Uterus (tissue), 4 donors: ENCODE data around the gene CGNL1. TPM values are rescaled to one million over a fixed set of nuclear protein-coding genes. Genes with fewer than 3 reads are reported as not detected.

Source experiments
- DNase-seq, 2 donors: peaks; one replicate each; pipeline ENCODE4 v3.0.0-alpha.2; 2019 to 2020
- H3K27ac ChIP-seq, 2 donors: fragments of 200-600 bp; sonication (generic); 1 replicate in 1 of 2; 2 replicates in 1 of 2; pipeline ENCODE4 v1.5.1; 2016 to 2018
- H3K27me3 ChIP-seq, 2 donors: fragments of 200-600 bp; sonication (generic); one replicate each; pipeline ENCODE4 v1.5.1; 2018 to 2019; ENCODE audit warnings: control low read depth in 1 of 2
- H3K36me3 ChIP-seq, 2 donors: fragments of 200-600 bp; sonication (generic); one replicate each; pipeline ENCODE4 v1.5.1; 2019; ENCODE audit warnings: control low read depth in 1 of 2
- H3K4me1 ChIP-seq, 2 donors: fragments of 200-600 bp; sonication (generic); one replicate each; pipeline ENCODE4 v1.5.1; 2018 to 2019; ENCODE audit warnings: control low read depth in 1 of 2
- H3K4me3 ChIP-seq, 2 donors: fragments of 200-600 bp; sonication (generic); 1 replicate in 1 of 2; 2 replicates in 1 of 2; pipeline ENCODE4 v1.5.1; 2018 to 2019; ENCODE audit warnings: mild to moderate bottlenecking in 1 of 2
- H3K9me3 ChIP-seq, 2 donors: fragments of 200-600 bp; sonication (generic); one replicate each; pipeline ENCODE4 v1.5.1; 2019; ENCODE audit warnings: control low read depth in 1 of 2
- POLR2A ChIP-seq, 2 donors: fragments of 450-650 bp; IDR thresholded peaks; one replicate each; pipeline ENCODE4 v1.6.1; 2016; ENCODE audit warnings: antibody characterized with exemption in 2 of 2, mild to moderate bottlenecking in 1 of 2, moderate library complexity in 1 of 2
- intact Hi-C: fragments of 100-400 bp; cut with DNase I; formaldehyde crosslinking; loops from one replicate; pipeline ENCODE4 v1.15.1; 2023; ENCODE audit warnings: low total_unique reads
- total RNA-seq, 4 donors: library from RNA; depleted of rRNA in 3 of 4; stranded (reverse); fragments of >200 nt in 3 of 4; gene quantifications; one replicate each; pipeline versions ENCODE4 v1.1.0 to v1.2.4, GENCODE V29; 2014 to 2023
- TF ChIP-seq, protein P1 (sequence below), 4 experiments: fragments of 200-600 bp in 2 of 4; fragments of 450-650 bp in 2 of 4; sonication (generic) in 2 of 4; IDR thresholded peaks; one replicate each; pipeline ENCODE4 v1.5.1; 2016 to 2019; ENCODE audit warnings: antibody characterized with exemption in 4 of 4, mild to moderate bottlenecking in 2 of 4, moderate library complexity in 1 of 4
- donor health status: DM: yes; HTN: yes; CAD: no.

The CGNL1 gene
- total RNA-seq, 4 donors from 2014 or later = 15.1 to 74.4 (median 31.7) TPM

DNA sequence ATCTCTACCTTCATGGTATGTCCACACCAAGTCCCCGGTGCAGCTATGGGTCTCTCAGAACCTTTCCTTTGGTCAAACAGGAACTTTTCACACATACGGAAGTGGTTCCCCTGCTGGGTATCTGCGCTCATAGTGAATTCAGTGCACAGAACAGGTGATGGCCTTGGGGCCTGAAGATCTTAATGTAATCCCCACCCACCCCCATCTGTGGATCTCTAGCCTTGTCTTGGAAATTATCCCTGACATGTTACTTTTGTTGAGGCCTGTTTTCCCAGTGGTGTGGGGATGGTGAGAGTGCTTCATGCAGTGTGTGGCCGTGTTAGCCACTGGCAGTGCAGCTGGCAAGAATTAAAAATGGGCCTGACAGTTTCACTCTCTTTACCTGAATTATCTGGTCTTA is 143.5 kb downstream of the CGNL1 start:
- intact Hi-C loops = loop anchor here (10.0 kb wide), 1 partner anchor 1025 kb away; no protein-coding TSS in a partner anchor
- no peaks in the 10 kb centered on the region for H3K4me1 ChIP-seq
- no peak overlapping the region for H3K27ac ChIP-seq
- no peaks in the 10 kb centered on the region for H3K36me3 ChIP-seq
- H3K4me3 ChIP-seq = no peak overlapping the region
- DNase-seq = no peak
- TF ChIP-seq, protein P1, sequence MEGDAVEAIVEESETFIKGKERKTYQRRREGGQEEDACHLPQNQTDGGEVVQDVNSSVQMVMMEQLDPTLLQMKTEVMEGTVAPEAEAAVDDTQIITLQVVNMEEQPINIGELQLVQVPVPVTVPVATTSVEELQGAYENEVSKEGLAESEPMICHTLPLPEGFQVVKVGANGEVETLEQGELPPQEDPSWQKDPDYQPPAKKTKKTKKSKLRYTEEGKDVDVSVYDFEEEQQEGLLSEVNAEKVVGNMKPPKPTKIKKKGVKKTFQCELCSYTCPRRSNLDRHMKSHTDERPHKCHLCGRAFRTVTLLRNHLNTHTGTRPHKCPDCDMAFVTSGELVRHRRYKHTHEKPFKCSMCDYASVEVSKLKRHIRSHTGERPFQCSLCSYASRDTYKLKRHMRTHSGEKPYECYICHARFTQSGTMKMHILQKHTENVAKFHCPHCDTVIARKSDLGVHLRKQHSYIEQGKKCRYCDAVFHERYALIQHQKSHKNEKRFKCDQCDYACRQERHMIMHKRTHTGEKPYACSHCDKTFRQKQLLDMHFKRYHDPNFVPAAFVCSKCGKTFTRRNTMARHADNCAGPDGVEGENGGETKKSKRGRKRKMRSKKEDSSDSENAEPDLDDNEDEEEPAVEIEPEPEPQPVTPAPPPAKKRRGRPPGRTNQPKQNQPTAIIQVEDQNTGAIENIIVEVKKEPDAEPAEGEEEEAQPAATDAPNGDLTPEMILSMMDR (IDR thresholded peaks at IDR 0.05) = no peak
- no peak for TF ChIP-seq POLR2A (IDR thresholded peaks at IDR 0.05)
- no peaks in the 10 kb centered on the region for H3K27me3 ChIP-seq
- no peaks in the 10 kb centered on the region for H3K9me3 ChIP-seq

DNA sequence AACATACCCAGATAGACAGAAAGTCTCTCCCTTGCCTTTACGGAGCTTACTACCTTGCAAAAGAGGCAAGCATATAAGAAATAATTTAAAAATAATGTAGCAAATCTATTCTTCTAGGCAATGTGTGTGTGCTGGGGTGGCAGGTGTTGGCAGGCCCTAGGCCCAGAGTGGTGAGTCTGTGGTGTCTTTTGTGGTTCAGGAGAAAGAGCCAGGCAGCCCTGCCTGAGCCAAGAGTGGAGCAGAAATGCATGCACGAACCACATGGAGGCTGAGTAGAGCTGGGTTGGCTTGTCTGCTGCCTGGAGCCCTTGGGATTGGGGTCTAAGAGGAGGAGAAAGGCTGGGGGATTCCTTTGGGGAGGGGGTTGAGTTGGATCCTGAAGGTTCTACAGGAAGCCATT is 145.2 kb downstream of the CGNL1 start:
- Histone ChIP-seq H3K27me3 (no peaks in the 10 kb centered on the region), H3K27ac (no peak overlapping the region), H3K4me1 (no peaks in the 10 kb centered on the region), H3K4me3 (no peak overlapping the region), H3K9me3 (no peaks in the 10 kb centered on the region), H3K36me3 (no peaks in the 10 kb centered on the region)
- TF ChIP-seq, protein P1 (IDR thresholded peaks at IDR 0.05) = no peak
- no peak for TF ChIP-seq POLR2A (IDR thresholded peaks at IDR 0.05)
- intact Hi-C loops = loop anchor here (10.0 kb wide), 1 partner anchor 1027 kb away; no protein-coding TSS in a partner anchor
- no peak for DNase-seq

DNA sequence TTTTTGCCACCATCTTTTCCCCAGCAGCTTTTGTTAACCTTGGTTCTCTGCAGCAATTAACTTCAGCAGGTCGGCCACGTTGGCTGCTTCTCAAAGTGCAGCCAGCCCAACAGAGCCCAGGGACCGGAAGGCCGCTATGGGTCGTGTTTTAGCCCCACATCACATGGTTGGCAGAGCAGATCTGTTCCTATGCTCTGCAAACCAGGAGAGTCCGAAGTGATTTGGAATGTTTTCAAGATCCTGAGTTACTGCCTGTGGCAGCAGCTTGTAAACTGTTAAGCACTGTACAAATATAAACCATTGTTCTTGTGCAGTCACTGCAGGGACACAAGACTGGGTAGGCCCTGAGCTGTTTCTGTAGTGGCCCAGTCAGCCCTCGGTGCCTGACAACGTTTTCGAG is 145.8 kb downstream of the CGNL1 start:
- TF ChIP-seq, protein P1 (IDR thresholded peaks at IDR 0.05) = no peak
- no peak for TF ChIP-seq POLR2A (IDR thresholded peaks at IDR 0.05)
- DNase-seq = no peak
- Histone ChIP-seq H3K4me1 (peaks cover 0 to under 1% of the 10 kb centered on the region in 2 donors), H3K4me3 (no peak overlapping the region), H3K27me3 (no peaks in the 10 kb centered on the region), H3K36me3 (no peaks in the 10 kb centered on the region), H3K9me3 (no peaks in the 10 kb centered on the region), H3K27ac (no peak overlapping the region)
- intact Hi-C loops = loop anchor here (10.0 kb wide), 1 partner anchor 1027 kb away; no protein-coding TSS in a partner anchor

DNA sequence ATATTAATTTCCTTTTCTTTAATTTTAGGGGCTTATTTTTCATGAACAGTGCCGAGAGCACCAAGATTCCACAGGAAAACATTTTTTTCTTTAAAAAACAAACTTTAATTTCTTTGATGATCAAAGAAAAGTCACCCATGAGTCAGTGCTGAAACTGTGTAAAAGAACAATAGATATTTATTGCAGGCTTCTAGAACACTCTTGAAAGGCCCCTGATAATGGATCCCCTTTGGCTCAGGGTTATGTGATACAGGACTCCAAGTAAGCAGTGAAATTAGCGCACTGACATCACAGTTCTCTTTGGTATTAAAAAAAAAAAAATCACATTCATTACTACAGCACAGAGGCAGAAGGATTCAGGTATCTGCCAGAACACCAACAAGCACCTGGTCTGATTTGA is 149.3 kb downstream of the CGNL1 start:
- H3K27ac ChIP-seq = peak overlapping the region in 1 of 2 donors; percentile 32
- H3K9me3 ChIP-seq = no peaks in the 10 kb centered on the region
- no peaks in the 10 kb centered on the region for H3K27me3 ChIP-seq
- intact Hi-C loops = loop anchor here (5.0 to 10.0 kb wide), 2 partner anchors 183 to 1031 kb away; no protein-coding TSS in a partner anchor
- H3K4me1 ChIP-seq = peaks cover 0 to 7% of the 10 kb centered on the region in 2 donors
- no peak overlapping the region for H3K4me3 ChIP-seq
- H3K36me3 ChIP-seq = no peaks in the 10 kb centered on the region
- no peak for DNase-seq
- no peak for TF ChIP-seq POLR2A (IDR thresholded peaks at IDR 0.05)
- TF ChIP-seq, protein P1 (IDR thresholded peaks at IDR 0.05) = no peak

DNA sequence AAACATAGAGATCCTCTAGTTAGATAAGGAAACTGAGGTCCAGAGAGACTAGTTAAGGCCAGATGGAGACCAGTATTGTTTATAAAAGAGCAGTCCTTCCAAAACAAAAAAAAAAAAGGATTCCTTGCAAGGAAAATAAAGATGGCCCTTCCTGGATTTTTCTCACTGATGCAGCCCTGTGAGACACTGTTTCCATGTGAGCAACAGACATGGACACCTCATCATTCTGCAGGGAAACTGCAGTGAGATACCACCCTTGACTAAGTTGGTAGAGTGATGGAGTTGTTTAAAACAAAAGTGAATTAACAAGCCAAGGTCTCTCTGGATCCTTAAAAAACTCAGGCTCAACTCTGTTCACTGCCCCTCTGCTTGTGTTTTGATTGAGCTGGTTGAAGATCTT is 149.8 kb downstream of the CGNL1 start:
- H3K36me3 ChIP-seq = no peaks in the 10 kb centered on the region

More for the DNA sequence above, 149.8 kb downstream of the CGNL1 start:
- TF ChIP-seq, protein P1 (IDR thresholded peaks at IDR 0.05) = no peak
- TF ChIP-seq POLR2A (IDR thresholded peaks at IDR 0.05) = no peak
- H3K27ac ChIP-seq = peak overlapping the region in 1 of 2 donors; percentile 32
- H3K4me1 ChIP-seq = peaks cover 0 to 7% of the 10 kb centered on the region in 2 donors
- no peak overlapping the region for H3K4me3 ChIP-seq
- intact Hi-C loops = loop anchor here (5.0 to 10.0 kb wide), 2 partner anchors 184 to 1031 kb away; no protein-coding TSS in a partner anchor
- no peak for DNase-seq
- H3K9me3 ChIP-seq = no peaks in the 10 kb centered on the region
- H3K27me3 ChIP-seq = no peaks in the 10 kb centered on the region
